Smooth muscle cell of the brain vasculature (primary cell): Measurements from ENCODE around the gene MAP1A.
"Not testable (repeated sequence)": the region's sequence is repeated elsewhere in the genome, so short reads cannot be mapped to it uniquely, and the experiment has no call there.

Source experiments
- DNase-seq: peaks from one replicate; pipeline ENCODE4 v3.0.0-alpha.2; 2012; ENCODE audit warnings: low read depth, low spot score

Gene MAP1A

GRCh38 chr15:43529587-43530345 is 12.4 kb downstream of the MAP1A start:
- DNase-seq = no peak

GRCh38 chr15:43531018-43531670 is 13.7 kb downstream of the MAP1A start:
- DNase-seq = no peak

- not testable (repeated sequence) for DNase-seq
These were observed 15.4 kb downstream of the MAP1A start for GRCh38 chr15:43532826-43533225.

GRCh38 chr15:43534897-43535296 is 17.5 kb downstream of the MAP1A start:
- no peak for DNase-seq

GRCh38 chr15:43538091-43538490 is 20.7 kb downstream of the MAP1A start:
- no peak for DNase-seq

GRCh38 chr15:43541785-43542184 is 24.4 kb downstream of the MAP1A start:
- DNase-seq = no peak

GRCh38 chr15:43544266-43544665 is 26.9 kb downstream of the MAP1A start:
- DNase-seq = no peak

GRCh38 chr15:43545426-43545825 is 28.0 kb downstream of the MAP1A start:
- no peak for DNase-seq

- no peak for DNase-seq
These were observed 30.1 kb downstream of the MAP1A start for GRCh38 chr15:43547539-43547938.

- DNase-seq = no peak
These were observed 33.3 kb downstream of the MAP1A start for GRCh38 chr15:43550527-43551363.

- DNase-seq = no peak
These were observed 34.8 kb downstream of the MAP1A start for GRCh38 chr15:43552256-43552655.

GRCh38 chr15:43552986-43553385 is 35.6 kb downstream of the MAP1A start:
- no peak for DNase-seq

- DNase-seq = not testable (repeated sequence)
These were observed 45.3 kb downstream of the MAP1A start for GRCh38 chr15:43562753-43563152.

- DNase-seq = not testable (repeated sequence)
These were observed 46.4 kb downstream of the MAP1A start for GRCh38 chr15:43563793-43564192.

- DNase-seq = not testable (repeated sequence)
These were observed 49.2 kb downstream of the MAP1A start for GRCh38 chr15:43566615-43567014.

- not testable (repeated sequence) for DNase-seq
These were observed 57.2 kb downstream of the MAP1A start for GRCh38 chr15:43574607-43575006.
